ENCODE results near the gene PAH. TPM values are rescaled to one million over a fixed set of nuclear protein-coding genes. Genes with fewer than 3 reads are reported as not detected.
A peak's percentile ranks its signal among the peaks of the same experiment; 100 is the strongest.

The PAH gene
- total and polyA plus RNA-seq, 2 of the 13 experiments (the other 11 are each of a cell fraction or from before 2014, with no cell fraction given), result 192 to 451 TPM

- Histone ChIP-seq H3K4me3 (replicated peaks in 1 of 3; ENCODE audit: insufficient read depth in 1 of 3, low read depth in 2 of 3, low read length in 3 of 3) (no peak overlapping the region), H3K27ac (ENCODE audit: extremely low read length, insufficient read depth, low read length) (peak overlapping the region; percentile 24), H3K4me2 (ENCODE audit: low read depth, low read length) (peak overlapping the region; percentile 44; the same call in 1 of the 2 replicates), H3K36me3 (replicated peaks in 1 of 2; ENCODE audit: control insufficient read depth in 1 of 2, insufficient read depth in 2 of 2, low read length in 2 of 2) (peaks cover 10 to 16% of the 10 kb centered on the region in 2 experiments), H2AFZ (ENCODE audit: low read length) (no peak overlapping the region), H3K9me3 (ENCODE audit: low read length) (no peaks in the 10 kb centered on the region), H3K79me2 (ENCODE audit: insufficient read depth, low read length) (peaks cover 95% of the 10 kb centered on the region), H3K27me3 (ENCODE audit: control insufficient read depth in 1 of 2, insufficient read depth in 2 of 2, low read length in 2 of 2) (no peaks in the 10 kb centered on the region), H3K9ac (ENCODE audit: insufficient read depth, low read depth, low read length) (no peak overlapping the region; the same call in 1 of the 2 replicates), H3K4me1 (ENCODE audit: insufficient read depth, low read length) (peaks cover 87% of the 10 kb centered on the region), H4K20me1 (ENCODE audit: insufficient read depth, low read length) (no peaks in the 10 kb centered on the region)
- no TSS peak for BruUV-seq (replicated peaks)
- TF ChIP-seq AGO2 (optimal IDR thresholded peaks at IDR 0.05; ENCODE audit: low read depth, low read length) (peak; percentile 36), RBFOX2 (IDR thresholded peaks at IDR 0.05; ENCODE audit: low read depth, low read length) (peak; percentile 57), ZMYM2 (CRISPR knock-in tag; IDR thresholded peaks at IDR 0.05) (no peak), ZFP90 (CRISPR knock-in tag; IDR thresholded peaks at IDR 0.05; ENCODE audit: borderline replicate concordance) (no peak), ZNF558 (CRISPR knock-in tag; IDR thresholded peaks at IDR 0.05; ENCODE audit: borderline replicate concordance) (no peak), SALL2 (CRISPR knock-in tag; IDR thresholded peaks at IDR 0.05) (no peak), ZNF33B (CRISPR knock-in tag; IDR thresholded peaks at IDR 0.05) (no peak), PHF20 (CRISPR knock-in tag; IDR thresholded peaks at IDR 0.05) (no peak), ZNF629 (CRISPR knock-in tag; conservative IDR thresholded peaks at IDR 0.05) (peak; percentile 51; the same call in 1 of the 2 replicates), TCF7L2 (IDR thresholded peaks at IDR 0.05; ENCODE audit: low read depth, low read length) (no peak), TBP (CRISPR knock-in tag; IDR thresholded peaks at IDR 0.05) (no peak)
- TF ChIP-seq, protein P1, sequence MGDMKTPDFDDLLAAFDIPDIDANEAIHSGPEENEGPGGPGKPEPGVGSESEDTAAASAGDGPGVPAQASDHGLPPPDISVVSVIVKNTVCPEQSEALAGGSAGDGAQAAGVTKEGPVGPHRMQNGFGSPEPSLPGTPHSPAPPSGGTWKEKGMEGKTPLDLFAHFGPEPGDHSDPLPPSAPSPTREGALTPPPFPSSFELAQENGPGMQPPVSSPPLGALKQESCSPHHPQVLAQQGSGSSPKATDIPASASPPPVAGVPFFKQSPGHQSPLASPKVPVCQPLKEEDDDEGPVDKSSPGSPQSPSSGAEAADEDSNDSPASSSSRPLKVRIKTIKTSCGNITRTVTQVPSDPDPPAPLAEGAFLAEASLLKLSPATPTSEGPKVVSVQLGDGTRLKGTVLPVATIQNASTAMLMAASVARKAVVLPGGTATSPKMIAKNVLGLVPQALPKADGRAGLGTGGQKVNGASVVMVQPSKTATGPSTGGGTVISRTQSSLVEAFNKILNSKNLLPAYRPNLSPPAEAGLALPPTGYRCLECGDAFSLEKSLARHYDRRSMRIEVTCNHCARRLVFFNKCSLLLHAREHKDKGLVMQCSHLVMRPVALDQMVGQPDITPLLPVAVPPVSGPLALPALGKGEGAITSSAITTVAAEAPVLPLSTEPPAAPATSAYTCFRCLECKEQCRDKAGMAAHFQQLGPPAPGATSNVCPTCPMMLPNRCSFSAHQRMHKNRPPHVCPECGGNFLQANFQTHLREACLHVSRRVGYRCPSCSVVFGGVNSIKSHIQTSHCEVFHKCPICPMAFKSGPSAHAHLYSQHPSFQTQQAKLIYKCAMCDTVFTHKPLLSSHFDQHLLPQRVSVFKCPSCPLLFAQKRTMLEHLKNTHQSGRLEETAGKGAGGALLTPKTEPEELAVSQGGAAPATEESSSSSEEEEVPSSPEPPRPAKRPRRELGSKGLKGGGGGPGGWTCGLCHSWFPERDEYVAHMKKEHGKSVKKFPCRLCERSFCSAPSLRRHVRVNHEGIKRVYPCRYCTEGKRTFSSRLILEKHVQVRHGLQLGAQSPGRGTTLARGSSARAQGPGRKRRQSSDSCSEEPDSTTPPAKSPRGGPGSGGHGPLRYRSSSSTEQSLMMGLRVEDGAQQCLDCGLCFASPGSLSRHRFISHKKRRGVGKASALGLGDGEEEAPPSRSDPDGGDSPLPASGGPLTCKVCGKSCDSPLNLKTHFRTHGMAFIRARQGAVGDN (CRISPR knock-in tag; IDR thresholded peaks at IDR 0.05), result no peak
- TF ChIP-seq, protein P2, sequence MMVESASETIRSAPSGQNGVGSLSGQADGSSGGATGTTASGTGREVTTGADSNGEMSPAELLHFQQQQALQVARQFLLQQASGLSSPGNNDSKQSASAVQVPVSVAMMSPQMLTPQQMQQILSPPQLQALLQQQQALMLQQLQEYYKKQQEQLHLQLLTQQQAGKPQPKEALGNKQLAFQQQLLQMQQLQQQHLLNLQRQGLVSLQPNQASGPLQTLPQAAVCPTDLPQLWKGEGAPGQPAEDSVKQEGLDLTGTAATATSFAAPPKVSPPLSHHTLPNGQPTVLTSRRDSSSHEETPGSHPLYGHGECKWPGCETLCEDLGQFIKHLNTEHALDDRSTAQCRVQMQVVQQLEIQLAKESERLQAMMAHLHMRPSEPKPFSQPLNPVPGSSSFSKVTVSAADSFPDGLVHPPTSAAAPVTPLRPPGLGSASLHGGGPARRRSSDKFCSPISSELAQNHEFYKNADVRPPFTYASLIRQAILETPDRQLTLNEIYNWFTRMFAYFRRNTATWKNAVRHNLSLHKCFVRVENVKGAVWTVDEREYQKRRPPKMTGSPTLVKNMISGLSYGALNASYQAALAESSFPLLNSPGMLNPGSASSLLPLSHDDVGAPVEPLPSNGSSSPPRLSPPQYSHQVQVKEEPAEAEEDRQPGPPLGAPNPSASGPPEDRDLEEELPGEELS (CRISPR knock-in tag; IDR thresholded peaks at IDR 0.05), result no peak
- no peak for ATAC-seq
- in situ Hi-C loops (cut with HindIII; ENCODE audit: extremely low pct_ligation_motif_present, low pct_unique_long_range_greater_than_20kb), result no loop called here
- FAIRE-seq, result no peak
- DNase-seq (ENCODE audit: low spot score), result no peak
- 80% methylated on average over 3 of the region's 3 CpGs for WGBS (ENCODE audit: low lambda C conversion rate)
- ChIA-PET CTCF (ENCODE audit: low intra/inter-chr PET ratio, low total read pairs) (no interaction called here), POLR2A (interaction anchor here (1.1 to 3.4 kb wide), 3 partner anchors 9 to 26 kb away, joined by 3 to 22 read pairs (median 5); no protein-coding TSS in a partner anchor)
- intact Hi-C loops (cut with micrococcal nuclease; ENCODE audit: unreplicated experiment), result no loop called here
Measured at GRCh38 chr12:102911320-102911719, 5.7 kb downstream of the PAH start.

All from HepG2 (cell line).